PC-9 (cell line): Measurements from ENCODE around the gene RNF157. TPM values are rescaled to one million over a fixed set of nuclear protein-coding genes. Genes with fewer than 3 reads are reported as not detected.

Experiments
- BruUV-seq: library from RNA; stranded (reverse); fragments of 400-500 nt; replicated peaks from 2 replicates; lab custom pipeline; 2021; lab: Mats Ljungman, UMichigan
- CTCF ChIA-PET: fragments of 300-600 bp; sonication (Branson Sonifier 250); formaldehyde crosslinking; loops from one replicate; lab custom pipeline; 2022; ENCODE audit warnings: antibody characterized with exemption; lab: Charles Lee
- POLR2A ChIA-PET: fragments of 300-600 bp; sonication (Branson Sonifier 250); formaldehyde crosslinking; loops from one replicate; lab custom pipeline; 2022; ENCODE audit warnings: antibody characterized with exemption; ENCODE audit not compliant: unreplicated experiment; lab: Charles Lee
- DNase-seq, 2 experiments: peaks; one replicate each; pipeline versions ENCODE4 v3.0.0 to v3.0.0-alpha.2; 2015 to 2022; ENCODE audit warnings: mixed read lengths in 1 of 2
- H2AFZ ChIP-seq: fragments of 200-600 bp; sonication (generic); 2 replicates; pipeline ENCODE4 v1.8.1; 2017; ENCODE audit warnings: antibody characterized with exemption
- H3F3A ChIP-seq: fragments of 200-600 bp; sonication (generic); 2 replicates; pipeline ENCODE4 v1.8.1; 2017; ENCODE audit warnings: antibody characterized with exemption, mild to moderate bottlenecking, low read depth; ENCODE audit not compliant: insufficient read depth
- H3K27ac ChIP-seq: fragments of 200-600 bp; sonication (generic); 2 replicates; pipeline ENCODE4 v1.6.1; 2016; ENCODE audit warnings: mixed run types
- H3K27me3 ChIP-seq: fragments of 200-600 bp; sonication (generic); 2 replicates; pipeline ENCODE4 v1.6.1; 2016; ENCODE audit warnings: low read depth, mixed run types; ENCODE audit not compliant: insufficient read depth
- H3K36me3 ChIP-seq: fragments of 200-600 bp; sonication (generic); 2 replicates; pipeline ENCODE4 v1.6.1; 2016; ENCODE audit warnings: low read depth, mixed run types
- H3K4me1 ChIP-seq: fragments of 200-600 bp; sonication (generic); replicated peaks from 2 replicates; pipeline ENCODE4 v1.6.1; 2016; ENCODE audit warnings: mixed run types; ENCODE audit not compliant: insufficient read depth
- H3K4me2 ChIP-seq: fragments of 200-600 bp; sonication (generic); 2 replicates; pipeline ENCODE4 v1.6.1; 2017; ENCODE audit warnings: mixed run types
- H3K4me3 ChIP-seq: fragments of 200-600 bp; sonication (generic); 2 replicates; pipeline ENCODE4 v1.6.1; 2016; ENCODE audit warnings: mixed run types
- H3K79me2 ChIP-seq: fragments of 200-600 bp; sonication (generic); 2 replicates; pipeline ENCODE4 v1.6.1; 2017; ENCODE audit warnings: low read depth, mixed run types
- H3K9me2 ChIP-seq: fragments of 200-600 bp; sonication (generic); 2 replicates; pipeline ENCODE4 v1.8.1; 2017; ENCODE audit warnings: mild to moderate bottlenecking; ENCODE audit not compliant: insufficient read depth
- H3K9me3 ChIP-seq: fragments of 200-600 bp; sonication (generic); 2 replicates; pipeline ENCODE4 v1.8.1; 2016; ENCODE audit warnings: low read depth; ENCODE audit not compliant: insufficient read depth
- H4K20me1 ChIP-seq: fragments of 200-600 bp; sonication (generic); 2 replicates; pipeline ENCODE4 v1.8.1; 2017; ENCODE audit not compliant: insufficient read depth
- CTCF ChIP-seq: fragments of 200-600 bp; sonication (generic); conservative IDR thresholded peaks from 2 replicates; pipeline ENCODE4 v1.6.1; 2017; ENCODE audit warnings: mixed run types, antibody characterized with exemption, mild to moderate bottlenecking, moderate library complexity
- EZH2 ChIP-seq: fragments of 200-600 bp; sonication (generic); IDR thresholded peaks from 2 replicates; pipeline ENCODE4 v1.8.0; 2017; ENCODE audit warnings: antibody characterized with exemption, low read depth
- intact Hi-C: fragments of 100-400 bp; cut with micrococcal nuclease; formaldehyde crosslinking; loops from one replicate; pipeline ENCODE4 v1.10.0; 2022; ENCODE audit not compliant: unreplicated experiment
- total RNA-seq: library from RNA; stranded (reverse); gene quantifications from 2 replicates; pipeline ENCODE4 v1.2.3, GENCODE V29; 2021

RNF157 gene
- total RNA-seq, 1 experiment from 2014 or later, result 7.2 TPM

GRCh38 chr17:76147211-76148014 lies 92.9 kb downstream of the RNF157 start:
- DNase-seq, result no peak

GRCh38 chr17:76146053-76146851 lies 94.0 kb downstream of the RNF157 start:
- DNase-seq, result no peak
- Histone ChIP-seq H3K27ac (no peak overlapping the region), H3K79me2 (no peaks in the 10 kb centered on the region), H3F3A (peaks cover 10% of the 10 kb centered on the region; the same call in 1 of the 2 replicates), H3K27me3 (no peaks in the 10 kb centered on the region), H3K9me3 (no peaks in the 10 kb centered on the region), H3K4me3 (no peak overlapping the region), H2AFZ (no peak overlapping the region), H3K4me2 (no peak overlapping the region), H3K4me1 (peaks cover 27% of the 10 kb centered on the region), H4K20me1 (no peaks in the 10 kb centered on the region), H3K9me2 (no peaks in the 10 kb centered on the region), H3K36me3 (no peaks in the 10 kb centered on the region)
- no TSS peak for BruUV-seq
- TF ChIP-seq CTCF (no peak), EZH2 (no peak)
- intact Hi-C loops, result no loop called here
- CTCF ChIA-PET, result interaction anchor here (0.6 to 1.4 kb wide), 2 partner anchors 22 to 28 kb away, joined by 3 to 4 read pairs; no protein-coding TSS in a partner anchor
- POLR2A ChIA-PET, result interaction anchor here (0.6 to 0.7 kb wide), 2 partner anchors 22 to 132 kb away, joined by 3 to 7 read pairs; no protein-coding TSS in a partner anchor

More at GRCh38 chr17:76147211-76148014, 92.9 kb downstream of the RNF157 start:
- no peaks in the 10 kb centered on the region for H3K79me2 ChIP-seq
- H3F3A ChIP-seq, result peaks cover 8% of the 10 kb centered on the region; the same call in 1 of the 2 replicates
- intact Hi-C loops, result no loop called here
- H3K27me3 ChIP-seq, result no peaks in the 10 kb centered on the region
- H3K4me2 ChIP-seq, result no peak overlapping the region
- no TSS peak for BruUV-seq
- H4K20me1 ChIP-seq, result no peaks in the 10 kb centered on the region
- H3K4me1 ChIP-seq, result peaks cover 17% of the 10 kb centered on the region
- H3K27ac ChIP-seq, result no peak overlapping the region
- POLR2A ChIA-PET, result interaction anchor here (0.6 kb wide), 1 partner anchor 127 kb away, joined by 3 read pairs; no protein-coding TSS in a partner anchor
- no peaks in the 10 kb centered on the region for H3K9me3 ChIP-seq
- H3K36me3 ChIP-seq, result no peaks in the 10 kb centered on the region
- CTCF ChIA-PET, result interaction anchor here (1.4 kb wide), 1 partner anchor 23 kb away, joined by 4 read pairs; no protein-coding TSS in a partner anchor
- no peaks in the 10 kb centered on the region for H3K9me2 ChIP-seq
- H3K4me3 ChIP-seq, result no peak overlapping the region
- TF ChIP-seq CTCF (peak; percentile 67), EZH2 (no peak)
- no peak overlapping the region for H2AFZ ChIP-seq
